H7 (cell line): ENCODE results near the gene PLCE1. TPM values are rescaled to one million over a fixed set of nuclear protein-coding genes. Genes with fewer than 3 reads are reported as not detected.

Experiments
- DNase-seq: peaks from one replicate; pipeline ENCODE4 v3.0.0; 2012
- H3K27me3 ChIP-seq: 2 replicates; pipeline ENCODE4 v1.6.0; 2011; ENCODE audit warnings: mild to moderate bottlenecking, low read length; ENCODE audit not compliant: control insufficient read depth, insufficient read depth
- H3K36me3 ChIP-seq: replicated peaks from 2 replicates; pipeline ENCODE4 v1.5.1; 2011; ENCODE audit warnings: low read length; ENCODE audit not compliant: control insufficient read depth, insufficient read depth
- H3K4me3 ChIP-seq: 2 replicates; pipeline ENCODE4 v1.5.1; 2011; ENCODE audit warnings: low read depth, mild to moderate bottlenecking, control low read depth, low read length, moderate library complexity; ENCODE audit not compliant: insufficient read depth
- total RNA-seq: library from RNA; depleted of rRNA; stranded (reverse); fragments of >200 nt; shearing (Covaris generic); gene quantifications from 2 replicates; pipeline ENCODE4 v1.2.3, GENCODE V29; 2014; rRNA removed

The PLCE1 gene
- total RNA-seq, 1 experiment from 2014 or later, result 0.69 TPM

GRCh38 chr10:94023906-94024305 is 30.2 kb downstream of the PLCE1 start:
- no peaks in the 10 kb centered on the region for H3K27me3 ChIP-seq
- DNase-seq, result no peak
- no peaks in the 10 kb centered on the region for H3K36me3 ChIP-seq
- no peak overlapping the region for H3K4me3 ChIP-seq

GRCh38 chr10:94024407-94024806 is 30.7 kb downstream of the PLCE1 start:
- DNase-seq, result no peak
- Histone ChIP-seq H3K27me3 (no peaks in the 10 kb centered on the region), H3K4me3 (no peak overlapping the region), H3K36me3 (no peaks in the 10 kb centered on the region)

- no peak for DNase-seq
- Histone ChIP-seq H3K27me3 (no peaks in the 10 kb centered on the region), H3K36me3 (no peaks in the 10 kb centered on the region), H3K4me3 (no peak overlapping the region)
Measured at GRCh38 chr10:94025806-94026205, 32.1 kb downstream of the PLCE1 start.

- DNase-seq, result no peak
- Histone ChIP-seq H3K4me3 (no peak overlapping the region), H3K36me3 (no peaks in the 10 kb centered on the region), H3K27me3 (no peaks in the 10 kb centered on the region)
Measured at GRCh38 chr10:94027197-94027596, 33.5 kb downstream of the PLCE1 start.

GRCh38 chr10:94029955-94030354 is 36.2 kb downstream of the PLCE1 start:
- no peak for DNase-seq
- Histone ChIP-seq H3K4me3 (no peak overlapping the region), H3K27me3 (no peaks in the 10 kb centered on the region), H3K36me3 (no peaks in the 10 kb centered on the region)

GRCh38 chr10:94035982-94036765 is 42.4 kb downstream of the PLCE1 start:
- Histone ChIP-seq H3K36me3 (no peaks in the 10 kb centered on the region), H3K4me3 (no peak overlapping the region), H3K27me3 (no peaks in the 10 kb centered on the region)
- DNase-seq, result no peak

- H3K27me3 ChIP-seq, result no peaks in the 10 kb centered on the region
- H3K36me3 ChIP-seq, result no peaks in the 10 kb centered on the region
- no peak for DNase-seq
- no peak overlapping the region for H3K4me3 ChIP-seq
Measured at GRCh38 chr10:94036766-94037033, 43.0 kb downstream of the PLCE1 start.

- Histone ChIP-seq H3K36me3 (no peaks in the 10 kb centered on the region), H3K4me3 (no peak overlapping the region)
- DNase-seq, result no peak
Measured at GRCh38 chr10:94037286-94037685, 43.6 kb downstream of the PLCE1 start.

GRCh38 chr10:94038024-94038423 is 44.3 kb downstream of the PLCE1 start:
- peak; percentile 9 for DNase-seq
- Histone ChIP-seq H3K27me3 (no peaks in the 10 kb centered on the region), H3K4me3 (no peak overlapping the region), H3K36me3 (no peaks in the 10 kb centered on the region)

More at GRCh38 chr10:94037286-94037685, 43.6 kb downstream of the PLCE1 start:
- no peaks in the 10 kb centered on the region for H3K27me3 ChIP-seq

GRCh38 chr10:94041206-94041605 is 47.5 kb downstream of the PLCE1 start:
- DNase-seq, result no peak
- Histone ChIP-seq H3K27me3 (no peaks in the 10 kb centered on the region), H3K36me3 (no peaks in the 10 kb centered on the region), H3K4me3 (no peak overlapping the region)

- H3K27me3 ChIP-seq, result no peaks in the 10 kb centered on the region
- H3K36me3 ChIP-seq, result no peaks in the 10 kb centered on the region
- peak; percentile 14 for DNase-seq
- H3K4me3 ChIP-seq, result no peak overlapping the region
Measured at GRCh38 chr10:94042001-94042833, 48.5 kb downstream of the PLCE1 start.

GRCh38 chr10:94042834-94043175 is 49.1 kb downstream of the PLCE1 start:
- Histone ChIP-seq H3K36me3 (no peaks in the 10 kb centered on the region), H3K4me3 (no peak overlapping the region), H3K27me3 (no peaks in the 10 kb centered on the region)
- DNase-seq, result no peak

Other genes with a start within 250 kb of the PLCE1 start
- 0.07 TPM in 2 replicates for gene LGI1, start 236.0 kb upstream of the PLCE1 start, total RNA-seq
- gene SLC35G1, start 100.0 kb upstream of the PLCE1 start, total RNA-seq, result 5.4 and 5.8 TPM in 2 replicates